ENCODE results near the gene TULP3.

Gene TULP3

DNA sequence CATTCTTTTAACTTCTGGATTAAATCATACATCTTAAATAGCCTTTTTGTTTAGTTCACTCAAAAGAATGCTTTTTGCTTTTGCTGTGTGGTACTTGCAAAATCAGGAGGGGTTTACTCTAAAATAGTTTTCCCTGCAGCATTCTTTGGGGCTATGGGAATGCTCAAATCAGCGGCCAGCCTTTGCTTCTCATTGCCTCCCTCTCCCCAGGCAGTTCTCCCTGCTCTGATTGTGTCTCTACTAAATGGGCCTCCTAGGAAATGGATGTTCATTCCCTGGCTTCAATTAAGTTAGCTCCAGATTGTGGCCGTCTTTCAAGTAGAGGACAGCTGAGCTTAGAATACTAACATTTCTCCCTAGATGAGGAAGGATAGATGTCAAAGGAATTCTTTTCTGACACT, 4.4 kb downstream of the TULP3 start:
- Histone ChIP-seq H3K9me3 (ENCODE audit: severe bottlenecking) (no peaks in the 10 kb centered on the region), H3K27ac (ENCODE audit: poor library complexity, severe bottlenecking) (no peak overlapping the region), H3K4me1 (ENCODE audit: insufficient read depth, poor library complexity, severe bottlenecking) (peaks cover 7% of the 10 kb centered on the region), H3K36me3 (ENCODE audit: low read depth) (peaks cover 20% of the 10 kb centered on the region), H3K27me3 (ENCODE audit: insufficient read depth, poor library complexity, severe bottlenecking) (no peaks in the 10 kb centered on the region), H3K4me3 (ENCODE audit: severe bottlenecking) (no peak overlapping the region)
- ATAC-seq (ENCODE audit: low read depth) (no peak), DNase-seq (ENCODE audit: low spot score) (no peak)
- TF ChIP-seq, protein P1, sequence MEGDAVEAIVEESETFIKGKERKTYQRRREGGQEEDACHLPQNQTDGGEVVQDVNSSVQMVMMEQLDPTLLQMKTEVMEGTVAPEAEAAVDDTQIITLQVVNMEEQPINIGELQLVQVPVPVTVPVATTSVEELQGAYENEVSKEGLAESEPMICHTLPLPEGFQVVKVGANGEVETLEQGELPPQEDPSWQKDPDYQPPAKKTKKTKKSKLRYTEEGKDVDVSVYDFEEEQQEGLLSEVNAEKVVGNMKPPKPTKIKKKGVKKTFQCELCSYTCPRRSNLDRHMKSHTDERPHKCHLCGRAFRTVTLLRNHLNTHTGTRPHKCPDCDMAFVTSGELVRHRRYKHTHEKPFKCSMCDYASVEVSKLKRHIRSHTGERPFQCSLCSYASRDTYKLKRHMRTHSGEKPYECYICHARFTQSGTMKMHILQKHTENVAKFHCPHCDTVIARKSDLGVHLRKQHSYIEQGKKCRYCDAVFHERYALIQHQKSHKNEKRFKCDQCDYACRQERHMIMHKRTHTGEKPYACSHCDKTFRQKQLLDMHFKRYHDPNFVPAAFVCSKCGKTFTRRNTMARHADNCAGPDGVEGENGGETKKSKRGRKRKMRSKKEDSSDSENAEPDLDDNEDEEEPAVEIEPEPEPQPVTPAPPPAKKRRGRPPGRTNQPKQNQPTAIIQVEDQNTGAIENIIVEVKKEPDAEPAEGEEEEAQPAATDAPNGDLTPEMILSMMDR (IDR thresholded peaks at IDR 0.05; ENCODE audit: poor library complexity, severe bottlenecking): no peak

- Histone ChIP-seq H3K27ac (ENCODE audit: poor library complexity, severe bottlenecking) (no peak overlapping the region), H3K9me3 (ENCODE audit: severe bottlenecking) (no peaks in the 10 kb centered on the region), H3K4me1 (ENCODE audit: insufficient read depth, poor library complexity, severe bottlenecking) (peaks cover 7% of the 10 kb centered on the region), H3K27me3 (ENCODE audit: insufficient read depth, poor library complexity, severe bottlenecking) (no peaks in the 10 kb centered on the region), H3K4me3 (ENCODE audit: severe bottlenecking) (no peak overlapping the region), H3K36me3 (ENCODE audit: low read depth) (peaks cover 20% of the 10 kb centered on the region)
- TF ChIP-seq, protein P1 (IDR thresholded peaks at IDR 0.05; ENCODE audit: poor library complexity, severe bottlenecking): no peak
- no peak for ATAC-seq (ENCODE audit: low read depth)
- no peak for DNase-seq (ENCODE audit: low spot score)
Observed at GRCh38 chr12:2895511-2895910, 4.8 kb downstream of the TULP3 start.

GRCh38 chr12:2897418-2897817, 6.7 kb downstream of the TULP3 start:
- Histone ChIP-seq H3K27ac (ENCODE audit: poor library complexity, severe bottlenecking) (no peak overlapping the region), H3K4me3 (ENCODE audit: severe bottlenecking) (no peak overlapping the region), H3K36me3 (ENCODE audit: low read depth) (peaks cover 20% of the 10 kb centered on the region), H3K4me1 (ENCODE audit: insufficient read depth, poor library complexity, severe bottlenecking) (peaks cover 7% of the 10 kb centered on the region), H3K27me3 (ENCODE audit: insufficient read depth, poor library complexity, severe bottlenecking) (no peaks in the 10 kb centered on the region), H3K9me3 (ENCODE audit: severe bottlenecking) (no peaks in the 10 kb centered on the region)
- no peak for DNase-seq (ENCODE audit: low spot score)
- no peak for ATAC-seq (ENCODE audit: low read depth)
- TF ChIP-seq, protein P1 (IDR thresholded peaks at IDR 0.05; ENCODE audit: poor library complexity, severe bottlenecking): no peak

DNA sequence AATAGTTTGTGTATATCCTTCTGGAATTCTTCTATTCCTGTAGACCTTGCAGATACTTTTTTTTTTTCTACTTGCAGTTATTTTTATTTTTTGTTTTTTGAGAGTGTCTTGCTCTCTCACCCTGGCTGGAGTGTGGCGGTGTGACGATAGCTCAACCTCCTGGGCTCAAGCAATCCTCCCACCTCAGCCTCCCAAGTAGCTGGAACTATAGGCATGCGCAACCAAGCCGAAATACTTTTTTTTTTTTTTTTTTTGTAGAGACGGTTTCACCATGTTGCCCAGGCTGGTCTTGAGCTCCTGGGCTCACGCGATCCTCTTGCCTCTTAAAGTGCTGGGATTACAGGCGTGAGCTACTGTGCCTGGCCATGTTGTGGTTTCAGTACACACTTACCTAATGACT, 10.0 kb downstream of the TULP3 start:
- TF ChIP-seq, protein P1 (IDR thresholded peaks at IDR 0.05; ENCODE audit: poor library complexity, severe bottlenecking): no peak
- H3K9me3 ChIP-seq (ENCODE audit: severe bottlenecking): no peaks in the 10 kb centered on the region
- H3K27me3 ChIP-seq (ENCODE audit: insufficient read depth, poor library complexity, severe bottlenecking): no peaks in the 10 kb centered on the region
- ATAC-seq (ENCODE audit: low read depth) (no peak), DNase-seq (ENCODE audit: low spot score) (no peak)
- no peaks in the 10 kb centered on the region for H3K4me1 ChIP-seq (ENCODE audit: insufficient read depth, poor library complexity, severe bottlenecking)
- H3K36me3 ChIP-seq (ENCODE audit: low read depth): peaks cover 16% of the 10 kb centered on the region
- no peak overlapping the region for H3K4me3 ChIP-seq (ENCODE audit: severe bottlenecking)
- no peak overlapping the region for H3K27ac ChIP-seq (ENCODE audit: poor library complexity, severe bottlenecking)

- no peaks in the 10 kb centered on the region for H3K4me1 ChIP-seq (ENCODE audit: insufficient read depth, poor library complexity, severe bottlenecking)
- H3K9me3 ChIP-seq (ENCODE audit: severe bottlenecking): no peaks in the 10 kb centered on the region
- H3K36me3 ChIP-seq (ENCODE audit: low read depth): peaks cover 12% of the 10 kb centered on the region
- DNase-seq (ENCODE audit: low spot score): no peak
- no peaks in the 10 kb centered on the region for H3K27me3 ChIP-seq (ENCODE audit: insufficient read depth, poor library complexity, severe bottlenecking)
- ATAC-seq (ENCODE audit: low read depth): 0 out of 3 replicates have a peak, but pooled peaks have one; percentile 27
- TF ChIP-seq, protein P1 (IDR thresholded peaks at IDR 0.05; ENCODE audit: poor library complexity, severe bottlenecking): no peak
- no peak overlapping the region for H3K4me3 ChIP-seq (ENCODE audit: severe bottlenecking)
- no peak overlapping the region for H3K27ac ChIP-seq (ENCODE audit: poor library complexity, severe bottlenecking)
Observed at GRCh38 chr12:2902272-2902880, 11.7 kb downstream of the TULP3 start.

Measured in RWPE2 (cell line).